ENCODE data around the gene NELFA.

NELFA gene

DNA sequence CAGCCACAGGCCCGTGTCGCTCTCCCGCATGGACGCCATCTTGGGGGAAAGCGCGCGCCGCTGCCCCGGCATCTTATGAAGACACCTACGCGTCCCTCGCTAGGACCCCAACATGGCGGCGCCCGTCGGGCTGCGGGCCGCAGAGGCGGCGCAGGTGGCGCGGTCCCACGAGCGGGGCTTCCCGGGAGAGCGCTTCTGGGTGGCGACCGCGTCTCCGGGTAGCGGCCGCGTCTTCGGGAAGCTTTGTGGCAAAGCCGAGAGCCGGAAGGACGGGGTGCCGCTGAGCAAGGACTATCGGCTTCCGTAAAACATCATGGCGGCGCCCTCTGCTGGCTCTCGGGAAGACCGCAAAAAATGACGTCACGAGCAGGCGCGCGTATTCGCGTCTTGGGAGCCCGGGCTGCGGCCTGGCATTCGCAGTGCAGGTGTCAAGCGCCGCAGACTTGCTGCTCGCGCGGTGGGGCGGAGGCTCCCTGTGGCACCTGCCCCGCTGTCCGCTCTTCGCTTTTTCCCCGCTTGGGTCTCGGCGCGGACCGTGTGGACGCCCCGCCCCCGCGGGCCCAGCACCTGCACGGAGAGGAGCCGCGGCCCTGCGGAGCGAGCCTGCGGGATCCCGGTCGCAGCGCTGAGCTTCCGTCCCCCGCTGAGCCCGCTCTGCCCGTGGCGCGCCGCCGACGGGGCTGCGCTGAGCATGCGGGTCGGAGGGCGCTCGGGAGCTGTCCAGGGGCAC lies at the start of gene NELFA:
TSS of gene NELFA (minus strand) at position 54 of the 730 bp plus-strand sequence. CDS start at position 39, 15 bp downstream.
- DNase-seq: peak; percentile 76 to 89

DNA sequence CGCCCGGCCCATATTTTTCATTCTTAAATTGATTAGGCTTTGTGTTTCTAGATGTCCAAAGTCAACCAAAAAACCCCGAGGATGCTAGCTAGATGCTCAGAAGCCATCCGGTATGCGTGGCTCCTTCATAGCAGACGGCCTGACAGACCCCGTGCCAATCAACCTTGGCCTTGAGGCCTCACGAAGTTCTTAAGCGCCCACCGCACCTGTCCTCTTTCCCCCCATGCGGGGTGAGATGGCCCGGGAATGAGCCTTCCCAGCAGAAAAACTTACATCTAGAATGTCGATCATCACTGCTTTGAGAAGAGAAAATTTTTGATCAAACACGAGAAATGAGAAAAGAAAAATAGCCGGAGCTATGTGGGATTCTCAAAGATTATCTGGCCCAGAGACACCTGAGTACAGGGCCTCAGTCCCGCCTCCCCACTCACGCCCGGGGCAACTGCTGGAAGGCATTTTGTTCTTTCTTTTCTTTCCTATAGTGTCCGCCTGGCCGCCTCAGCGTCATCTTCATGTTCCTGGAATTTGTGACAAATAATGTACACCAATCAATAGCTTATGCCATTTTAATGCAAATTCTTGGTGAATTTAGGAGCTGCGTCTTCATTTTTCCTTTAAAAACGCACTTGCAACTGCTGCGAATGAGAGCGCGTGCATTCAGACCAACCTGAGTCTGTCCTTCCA lies 48.8 kb upstream of the NELFA start:
- DNase-seq: no peak

DNA sequence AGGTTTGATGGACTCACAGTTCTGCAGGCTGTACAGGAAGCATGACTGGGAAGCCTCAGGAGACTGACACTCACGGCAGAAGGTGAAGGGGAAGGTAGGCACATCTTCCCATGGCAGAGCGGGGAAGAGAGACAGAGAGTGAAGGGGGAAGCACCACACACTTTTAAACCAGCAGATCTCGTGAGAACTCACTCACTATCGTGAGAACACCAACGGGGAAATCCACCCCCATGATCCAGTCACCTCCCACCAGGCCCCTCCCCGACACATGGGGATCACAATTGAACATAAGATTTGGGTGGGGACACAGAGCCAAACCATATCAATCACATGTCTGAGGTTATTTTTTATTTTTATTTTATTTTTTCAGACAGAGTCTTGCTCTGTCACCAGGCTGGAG lies 45.4 kb upstream of the NELFA start:
- no peak for DNase-seq

DNA sequence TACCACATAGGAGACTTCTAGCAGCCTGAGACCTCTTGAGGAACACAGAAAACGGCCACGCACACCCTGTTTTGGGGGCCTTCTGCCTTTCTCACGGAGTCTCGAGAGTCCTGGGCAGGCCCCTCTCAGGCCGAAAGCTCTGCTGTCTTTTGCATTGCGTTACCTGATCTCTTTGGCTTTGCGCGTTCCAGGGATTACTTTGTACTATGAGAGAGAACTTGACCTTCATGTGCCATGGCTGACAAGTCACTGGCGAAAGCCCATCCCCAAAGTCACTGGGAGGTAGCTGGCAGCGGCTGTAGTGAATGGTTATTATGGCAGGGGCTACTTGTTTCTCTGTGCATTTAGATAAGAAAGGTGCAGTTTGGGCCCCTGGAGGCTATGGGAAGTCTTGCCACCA lies 42.3 kb upstream of the NELFA start:
- no peak for DNase-seq

DNA sequence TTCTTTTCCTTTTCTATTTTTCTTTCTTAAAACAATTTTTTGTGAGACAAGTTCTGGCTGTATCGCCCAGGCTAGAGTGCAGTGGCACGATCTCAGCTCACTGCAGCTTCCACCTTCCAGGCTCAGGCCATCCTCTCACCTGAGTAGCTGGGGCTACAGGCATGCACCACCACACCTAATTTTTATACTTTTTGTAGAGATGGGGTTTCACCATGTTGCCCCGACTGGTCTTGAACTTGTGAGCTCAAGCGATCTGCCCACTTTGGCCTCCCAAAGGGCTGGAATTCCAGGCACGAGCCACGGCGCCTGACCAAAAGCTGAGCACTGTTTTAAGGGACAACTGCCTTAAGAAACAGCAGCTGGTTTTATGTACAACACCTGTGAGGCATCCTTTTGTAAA lies 41.0 kb upstream of the NELFA start:
- no peak for DNase-seq

DNA sequence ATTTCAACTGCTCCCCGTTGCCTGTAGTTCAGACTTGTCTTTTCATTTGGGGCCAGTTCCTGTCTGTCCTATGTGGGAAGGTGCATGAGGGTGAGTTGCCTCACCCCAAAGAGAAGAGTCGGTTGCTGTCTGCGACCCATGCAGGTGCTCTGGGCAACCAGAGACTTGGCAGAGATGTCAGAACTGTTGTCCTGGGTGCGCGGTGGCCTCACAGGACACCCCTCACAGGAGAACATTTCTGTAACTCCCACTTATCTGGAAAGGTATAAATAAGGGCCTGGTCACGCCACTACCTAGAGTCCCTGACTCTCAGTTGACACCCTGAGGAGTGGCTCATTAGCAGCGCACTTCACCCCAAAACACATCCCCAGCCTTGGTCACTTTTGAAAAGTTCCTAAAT lies 40.6 kb upstream of the NELFA start:
- no peak for DNase-seq

DNA sequence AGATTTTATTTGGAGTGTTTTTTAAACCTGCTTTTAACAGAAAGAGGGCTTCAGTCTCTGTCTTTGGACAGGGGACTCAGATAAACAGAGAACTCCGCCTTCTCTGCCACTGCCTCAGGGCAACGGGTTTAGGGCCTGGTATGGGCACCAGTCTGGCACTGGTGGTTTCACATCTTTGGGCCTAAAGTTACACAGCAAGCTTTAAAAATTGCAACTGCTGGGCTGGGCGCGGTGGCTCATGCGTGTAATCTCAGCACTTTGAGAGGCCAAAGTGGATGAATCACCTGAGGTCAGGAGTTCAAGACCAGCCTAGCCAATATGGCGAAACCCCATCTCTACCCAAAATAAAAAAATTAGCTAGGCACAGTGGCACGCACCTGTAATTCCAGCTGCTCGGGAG lies 40.1 kb upstream of the NELFA start:
- no peak for DNase-seq

DNA sequence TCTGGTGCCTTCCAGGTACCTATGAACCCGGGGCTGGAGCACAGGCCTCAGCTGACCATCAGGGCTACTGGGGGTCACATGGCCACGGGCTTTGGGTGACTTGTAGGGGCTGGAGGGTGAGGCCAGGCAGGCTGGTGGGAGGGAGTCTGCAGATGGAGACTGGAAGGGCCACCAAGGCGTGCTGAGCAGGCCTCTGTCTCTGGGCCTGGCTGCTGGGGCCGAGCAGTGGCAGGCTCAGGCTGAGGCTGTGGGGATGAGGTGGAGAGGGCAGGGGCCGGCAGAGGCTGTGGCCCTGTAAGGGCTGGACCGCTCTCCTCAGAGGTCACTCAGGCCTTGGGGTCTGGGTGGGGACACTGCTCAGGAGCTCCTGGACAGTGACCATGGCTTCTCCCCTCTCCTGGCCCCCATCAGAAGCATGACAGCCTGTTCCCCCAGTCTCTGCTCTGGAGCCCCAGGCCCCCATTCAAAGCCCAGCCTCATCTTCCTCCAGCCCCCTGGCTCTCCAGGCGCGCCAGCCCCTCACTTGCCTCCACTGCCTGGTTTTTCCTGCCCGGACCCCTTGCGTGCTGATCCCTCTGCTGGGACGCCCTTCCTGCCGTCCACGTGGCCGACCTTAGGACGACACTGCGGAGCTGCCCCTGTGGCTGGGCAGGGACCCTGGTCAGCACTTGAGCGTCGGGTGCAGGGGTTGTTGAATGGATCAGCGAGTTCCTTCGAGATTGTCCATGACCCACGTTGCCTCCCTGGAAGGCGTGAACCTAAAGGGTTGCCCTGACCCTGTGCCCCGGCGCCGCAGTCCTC lies 39.2 kb upstream of the NELFA start:
- no peak for DNase-seq

DNA sequence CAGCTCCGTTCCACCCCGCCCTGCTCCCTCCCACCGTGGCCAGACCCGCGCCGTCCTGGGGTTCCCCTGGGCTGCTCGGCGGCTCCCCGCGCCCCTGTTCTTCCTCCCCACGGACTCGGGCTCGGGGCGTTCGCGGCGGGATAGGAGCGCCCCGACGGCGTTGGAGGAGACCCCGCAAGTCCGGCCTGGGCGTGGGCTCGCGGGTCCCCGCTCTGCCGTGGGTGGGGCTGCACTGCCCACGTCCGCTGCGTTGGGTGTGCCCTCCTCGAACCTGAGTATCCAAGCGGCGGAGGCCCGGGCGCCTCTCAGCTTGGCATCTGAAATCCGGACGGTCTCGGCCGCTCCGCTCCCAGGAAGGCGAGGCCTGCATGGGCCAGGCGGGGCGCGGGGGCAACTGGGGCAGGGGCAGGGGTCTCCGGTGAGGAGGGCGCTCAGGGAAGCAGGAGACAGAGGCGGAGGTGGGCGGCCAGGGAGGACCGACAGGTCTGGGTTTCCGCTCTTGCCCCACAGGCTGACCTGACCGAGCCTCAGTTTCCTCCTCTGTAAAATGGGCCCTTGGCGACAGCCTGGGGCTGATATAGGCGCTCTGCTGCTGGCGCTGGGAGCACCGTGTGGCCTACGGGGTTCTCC lies 38.4 kb upstream of the NELFA start:
- DNase-seq: no peak

DNA sequence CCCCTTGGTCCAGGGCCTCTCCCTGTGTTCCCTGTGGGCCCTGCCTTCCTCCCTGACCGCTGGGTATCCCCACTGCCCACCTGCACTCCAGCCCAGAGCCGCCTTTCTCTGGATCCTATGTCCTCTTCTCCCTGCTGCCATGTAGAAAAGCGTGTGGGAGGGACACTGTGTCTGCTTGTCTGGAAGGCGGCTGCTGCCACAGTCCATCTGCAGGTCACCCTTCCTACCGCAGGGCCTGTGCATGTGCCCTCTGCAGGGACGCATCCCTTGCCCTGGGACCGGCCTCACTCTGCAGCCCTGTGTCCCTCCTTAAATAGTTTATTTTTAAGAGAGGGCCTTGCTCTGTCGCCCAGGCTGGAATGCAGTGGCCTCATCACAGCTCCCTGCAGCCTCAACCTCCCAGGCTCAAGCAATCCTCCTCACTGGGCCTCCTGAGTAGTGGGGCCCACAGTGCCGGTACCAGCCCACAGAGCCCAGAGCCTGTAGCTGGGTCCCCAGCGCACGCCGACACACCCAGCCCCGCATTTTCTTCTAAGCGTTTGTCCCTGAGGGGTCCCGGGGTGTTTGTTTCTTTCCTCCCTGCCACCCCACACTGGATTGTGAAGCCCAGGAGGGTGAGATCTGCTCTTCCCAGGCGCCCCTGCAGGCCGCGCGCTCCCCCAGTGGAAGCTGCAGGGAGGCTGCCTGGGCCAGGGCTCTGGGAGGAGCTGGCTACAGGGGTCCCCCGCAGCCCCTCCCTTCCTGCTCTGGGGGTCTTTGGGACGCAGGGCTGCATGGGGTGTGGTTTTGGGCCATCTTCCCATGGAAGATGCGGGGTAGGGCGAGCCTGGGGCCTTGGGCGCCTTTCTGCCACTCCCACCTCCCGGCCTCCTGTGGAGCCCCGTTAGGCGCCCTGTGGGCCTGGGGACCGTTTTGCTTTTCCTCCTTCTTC lies 37.5 kb upstream of the NELFA start:
- DNase-seq: no peak

DNA sequence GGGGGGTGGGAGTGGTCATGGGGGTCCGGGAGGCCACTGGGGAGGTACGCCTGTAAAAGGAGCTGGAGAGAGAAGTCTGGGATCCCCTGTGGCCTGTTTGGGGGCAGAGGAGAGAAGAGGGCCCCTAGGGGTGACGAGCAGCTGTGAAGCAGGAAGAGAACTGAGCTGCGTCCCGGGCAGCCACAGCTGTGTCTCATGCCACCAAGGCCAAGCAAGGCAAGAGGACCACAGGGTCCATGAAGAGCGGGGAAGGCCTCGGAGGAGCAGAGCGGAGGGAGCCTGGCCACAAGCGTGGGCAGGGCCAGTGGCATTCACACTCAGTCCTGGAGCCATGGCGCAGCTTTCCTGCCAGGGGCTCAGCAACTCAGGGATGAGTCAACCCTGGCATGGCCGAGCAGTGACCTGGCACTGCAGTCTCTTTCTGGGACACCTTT lies 36.8 kb upstream of the NELFA start:
- DNase-seq: no peak

DNA sequence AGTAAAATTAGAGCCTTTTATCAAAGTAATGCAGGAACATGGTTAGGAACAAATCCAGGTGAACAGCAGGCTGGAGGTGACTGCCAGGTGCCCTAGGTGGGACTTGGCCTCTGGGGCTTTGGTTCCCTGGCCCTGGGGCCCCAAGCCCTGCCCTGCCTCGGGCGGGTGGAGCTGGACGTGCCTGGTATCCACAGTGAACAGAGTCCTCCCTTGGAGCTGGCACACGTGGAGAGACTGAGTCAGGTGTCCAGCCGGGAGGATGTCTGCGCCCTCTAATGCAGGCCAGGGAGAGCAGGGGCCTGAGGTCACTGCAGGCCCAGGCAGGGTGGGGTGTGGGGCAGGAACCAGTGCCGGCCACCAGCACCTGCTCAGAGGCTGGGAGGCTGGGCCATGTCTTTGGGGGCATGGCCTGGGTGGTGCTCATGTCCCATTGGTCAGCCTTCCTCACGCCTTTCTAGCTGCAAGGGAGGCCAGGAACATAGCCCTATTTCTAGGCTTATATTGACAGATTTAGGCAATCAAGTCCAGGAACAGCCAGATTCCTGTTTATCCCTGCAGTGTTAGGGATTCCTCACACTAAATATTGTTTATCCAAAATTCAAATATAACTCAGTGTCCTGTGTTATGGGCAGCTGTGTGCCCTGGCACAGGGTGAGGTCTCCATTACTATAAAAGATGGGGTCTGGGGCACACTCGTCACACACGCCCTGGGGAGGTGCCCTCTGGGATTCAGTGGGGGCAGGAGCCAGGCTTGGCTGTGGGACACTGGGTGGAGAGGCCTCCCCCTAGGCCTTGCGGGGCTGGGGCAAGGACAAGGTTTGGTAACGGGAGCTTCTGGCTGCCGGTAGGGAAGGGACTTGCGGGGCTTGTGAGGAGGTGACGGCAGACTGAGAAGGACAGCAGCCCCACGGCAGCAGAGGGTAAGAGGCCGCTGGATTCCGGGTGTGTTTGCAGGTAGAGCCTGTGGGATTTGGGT lies 36.1 kb upstream of the NELFA start:
- no peak for DNase-seq

DNA sequence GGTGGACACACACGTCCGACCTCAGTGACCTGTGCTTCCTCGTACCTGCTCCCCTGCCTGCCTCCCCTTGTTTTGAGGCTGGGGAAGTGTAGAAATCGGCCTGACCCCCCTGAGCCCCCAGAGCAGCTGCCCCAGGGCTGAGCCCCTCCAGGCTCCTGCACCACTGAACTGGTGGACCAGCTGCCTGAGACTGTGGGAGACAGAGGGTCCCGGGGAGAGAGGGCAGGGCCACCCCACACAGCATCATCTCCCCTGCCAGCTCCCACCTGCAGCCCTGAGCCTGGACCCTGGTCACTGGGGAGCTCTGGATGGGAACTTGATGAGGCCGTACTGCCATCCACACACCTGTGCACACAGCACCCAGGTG lies 35.3 kb upstream of the NELFA start:
- no peak for DNase-seq

DNA sequence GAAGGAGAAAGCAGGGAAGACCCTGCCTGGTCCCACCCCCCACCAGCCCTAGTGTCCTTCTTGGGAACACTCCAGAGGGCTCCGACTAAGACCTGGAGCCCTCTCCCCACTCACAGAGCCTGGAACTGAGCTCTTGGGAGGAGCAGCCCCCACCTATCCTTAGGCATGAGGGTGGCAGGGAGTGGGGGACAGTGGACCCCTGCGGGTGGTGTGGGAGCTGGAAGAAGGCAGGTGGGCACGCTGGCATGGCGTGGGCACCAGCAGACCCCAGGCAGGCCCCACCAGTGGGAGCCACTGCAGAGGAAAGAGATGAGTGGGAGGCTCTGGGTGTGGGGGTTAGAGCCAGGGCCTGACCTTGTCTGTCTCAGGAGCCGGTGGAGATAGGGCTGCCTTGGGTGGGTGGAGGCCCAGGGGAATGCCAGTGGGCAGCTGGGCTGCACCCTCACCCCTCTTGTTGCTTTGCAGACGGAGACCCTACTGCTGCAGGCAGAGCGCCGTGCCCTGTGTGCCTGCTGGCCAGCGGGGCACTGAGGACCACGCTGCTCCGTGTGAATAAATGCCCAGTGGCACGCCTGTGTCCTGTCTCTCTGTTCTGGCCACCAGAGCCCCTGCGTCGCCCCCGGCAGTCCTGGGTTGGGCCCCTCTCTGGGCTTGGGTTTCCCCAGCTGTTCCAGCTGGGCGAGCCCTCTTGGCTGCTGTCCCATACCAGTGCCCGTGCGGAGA lies 34.8 kb upstream of the NELFA start:
- DNase-seq: no peak

DNA sequence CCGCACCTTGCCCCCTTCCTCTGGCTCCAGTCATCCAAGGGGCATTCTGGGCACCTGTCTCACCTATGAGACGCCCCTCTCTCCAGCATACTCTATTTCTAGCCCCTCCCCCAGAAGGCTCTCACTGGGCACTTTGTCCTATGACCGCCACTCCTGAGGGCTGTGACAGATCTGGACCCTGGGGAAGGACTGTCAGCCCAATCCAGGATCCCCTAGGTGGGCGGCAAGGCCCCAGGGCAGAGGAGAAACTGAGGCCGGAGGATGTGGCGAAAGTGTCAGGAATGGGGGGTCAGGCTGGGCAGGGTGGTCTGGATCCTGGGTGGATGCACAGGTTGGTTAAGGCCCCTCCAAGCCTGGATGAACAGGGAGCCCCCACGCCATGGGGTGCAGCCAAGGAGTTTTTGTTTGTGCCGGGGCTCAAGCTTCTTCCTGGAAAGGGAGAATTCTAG lies 34.2 kb upstream of the NELFA start:
- DNase-seq: no peak

DNA sequence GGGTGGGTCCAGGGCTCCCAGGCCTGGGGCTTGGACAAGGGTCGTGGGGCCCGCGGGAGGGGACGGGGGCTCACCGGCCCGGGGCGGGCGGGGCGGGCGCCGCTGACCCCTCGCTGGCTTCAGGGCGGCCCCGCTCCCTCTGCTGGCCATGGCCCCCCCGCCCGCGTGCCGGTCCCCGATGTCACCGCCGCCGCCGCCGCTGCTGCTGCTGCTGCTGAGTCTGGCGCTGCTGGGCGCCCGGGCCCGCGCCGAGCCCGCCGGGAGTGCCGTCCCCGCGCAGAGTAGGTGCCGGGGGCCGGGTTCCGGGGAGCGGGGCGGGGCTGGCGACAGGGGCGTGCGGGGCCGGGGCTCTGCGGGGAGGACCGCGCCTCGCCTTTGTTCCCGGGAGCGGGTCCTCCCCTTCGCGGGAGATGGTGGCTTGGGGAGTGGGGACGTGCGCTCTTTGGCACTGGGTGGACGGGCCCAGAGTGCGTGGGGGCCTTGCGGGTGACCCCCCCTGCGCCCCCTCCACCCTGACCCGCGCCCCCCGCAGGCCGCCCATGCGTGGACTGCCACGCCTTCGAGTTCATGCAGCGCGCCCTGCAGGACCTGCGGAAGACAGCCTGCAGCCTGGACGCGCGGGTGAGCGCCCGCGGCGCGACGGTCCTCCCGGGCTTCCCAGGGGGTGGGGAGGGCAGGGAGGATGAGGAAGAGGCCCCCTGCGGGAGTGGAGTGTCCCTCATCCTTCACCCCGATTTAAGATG lies 33.6 kb upstream of the NELFA start:
- DNase-seq: no peak

DNA sequence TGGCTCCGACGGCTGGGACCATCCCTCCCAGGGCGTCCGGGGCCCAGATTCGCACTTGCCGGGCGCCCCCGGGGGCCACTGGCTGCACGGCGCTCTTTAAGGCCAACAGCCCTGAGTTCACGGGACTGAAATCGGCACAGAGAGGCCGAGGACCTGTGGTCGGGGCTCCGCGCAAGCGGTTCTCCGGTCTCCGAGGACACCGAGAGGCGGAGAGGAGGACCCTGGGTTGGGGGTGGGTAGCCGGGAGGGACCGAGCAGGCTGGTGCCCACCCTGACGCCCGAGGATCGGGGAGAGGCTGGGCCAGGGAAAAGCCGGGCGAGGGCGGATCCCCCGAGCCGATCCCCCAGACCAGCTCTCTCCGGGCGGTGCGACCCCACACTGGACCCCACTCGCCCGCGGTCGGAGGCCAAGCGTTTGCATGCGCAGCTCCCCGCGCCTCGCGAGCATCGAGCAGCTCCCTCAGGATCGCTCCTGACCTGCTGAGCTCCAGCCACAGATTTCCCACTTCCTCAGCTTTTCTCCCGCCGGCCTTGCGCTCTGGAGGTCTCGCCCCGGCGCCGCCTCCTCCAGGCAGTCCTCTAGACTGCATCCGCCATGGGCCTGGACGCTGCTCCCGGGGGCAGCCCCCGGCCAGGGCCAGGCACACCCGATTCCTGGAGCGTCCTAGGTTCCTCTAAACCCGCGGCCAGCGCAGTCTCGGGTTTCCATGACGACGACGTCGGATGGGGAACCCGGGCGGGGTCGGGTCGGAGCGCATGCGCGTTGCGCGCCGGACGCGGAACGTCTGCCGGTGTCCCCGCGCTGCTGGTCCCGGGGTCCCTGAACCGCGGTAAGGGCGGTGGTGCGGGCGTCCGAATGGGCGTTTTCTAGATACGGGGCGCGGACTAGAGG lies 32.7 kb upstream of the NELFA start:
- peak; percentile 64 to 79 for DNase-seq

Data from SW 1271 (cell line).